ENCODE measurements around the gene EEF1AKMT3. TPM values are rescaled to one million over a fixed set of nuclear protein-coding genes. Genes with fewer than 3 reads are reported as not detected.

EEF1AKMT3 gene
- total and polyA plus RNA-seq, 2 experiments from 2014 or later, result 12.4 to 15.7 TPM

DNA sequence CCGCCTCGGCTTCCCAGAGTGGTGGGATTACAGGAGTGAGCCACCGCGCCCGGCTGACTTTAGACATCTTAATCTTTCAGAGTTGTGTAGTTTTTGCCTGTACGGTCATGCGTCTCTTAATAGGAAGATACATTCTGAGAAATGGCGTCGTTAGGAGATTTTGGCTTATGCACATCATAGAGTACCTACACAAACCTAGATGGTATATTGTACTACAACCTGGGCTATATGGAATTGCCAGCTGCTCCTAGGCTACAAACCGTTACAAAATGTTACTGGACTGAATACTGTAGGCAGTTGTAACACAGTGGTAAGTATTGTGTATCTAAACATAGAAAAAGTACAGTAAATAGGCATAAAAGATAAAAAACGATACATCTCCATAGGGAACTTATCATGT lies 11.4 kb downstream of the EEF1AKMT3 start:
- Histone ChIP-seq H3K79me2 (ENCODE audit: insufficient read depth) (peaks cover 54% of the 10 kb centered on the region), H3K9me2 (ENCODE audit: insufficient read depth) (no peaks in the 10 kb centered on the region), H3F3A (ENCODE audit: insufficient read depth) (peaks cover 17% of the 10 kb centered on the region), H2AFZ (no peak overlapping the region), H3K4me1 (ENCODE audit: insufficient read depth) (peaks cover 3% of the 10 kb centered on the region; the same call in 1 of the 2 replicates), H3K4me2 (ENCODE audit: unreplicated experiment) (peak overlapping the region; percentile 93), H4K20me1 (ENCODE audit: insufficient read depth) (no peaks in the 10 kb centered on the region), H3K4me3 (peak overlapping the region; percentile 98; the same call in 1 of the 2 replicates), H3K9ac (no peak overlapping the region; the same call in 1 of the 2 replicates), H3K27me3 (replicated peaks; ENCODE audit: insufficient read depth) (no peaks in the 10 kb centered on the region), H3K9me3 (ENCODE audit: low read depth) (no peaks in the 10 kb centered on the region), H3K36me3 (ENCODE audit: low read depth) (peaks cover 25% of the 10 kb centered on the region), H3K27ac (no peak overlapping the region)
- in situ Hi-C loops (cut with MboI), result no loop called here
- no peak for DNase-seq
- TF ChIP-seq EZH2 (IDR thresholded peaks at IDR 0.05; ENCODE audit: insufficient read depth, poor library complexity, severe bottlenecking), result no peak
- TF ChIP-seq EZH2phosphoT487 (IDR thresholded peaks at IDR 0.05; ENCODE audit: insufficient read depth, low read depth), result no peak
- 94% methylated on average over 11 of the region's 11 CpGs for WGBS, 2 experiments (ENCODE audit: low coverage in 1 of 2, low lambda C conversion rate in 2 of 2, missing lambda C conversion rate in 2 of 2)

GRCh38 chr12:57793920-57794319 lies 21.5 kb downstream of the EEF1AKMT3 start:
- DNase-seq, result peak; percentile 91
- H2AFZ ChIP-seq, result no peak overlapping the region
- no peaks in the 10 kb centered on the region for H3K9me2 ChIP-seq (ENCODE audit: insufficient read depth)
- H3K9me3 ChIP-seq (ENCODE audit: low read depth), result no peaks in the 10 kb centered on the region
- H3K36me3 ChIP-seq (ENCODE audit: low read depth), result peaks cover 50% of the 10 kb centered on the region
- TF ChIP-seq EZH2 (IDR thresholded peaks at IDR 0.05; ENCODE audit: insufficient read depth, poor library complexity, severe bottlenecking), result no peak
- TF ChIP-seq EZH2phosphoT487 (IDR thresholded peaks at IDR 0.05; ENCODE audit: insufficient read depth, low read depth), result no peak
- peak overlapping the region; percentile 63 for H3K9ac ChIP-seq
- peak overlapping the region; percentile 88 for H3K27ac ChIP-seq
- H3K4me1 ChIP-seq (ENCODE audit: insufficient read depth), result peaks cover 23% of the 10 kb centered on the region
- peaks cover 56% of the 10 kb centered on the region for H3F3A ChIP-seq (ENCODE audit: insufficient read depth)
- no peaks in the 10 kb centered on the region for H3K27me3 ChIP-seq (replicated peaks; ENCODE audit: insufficient read depth)
- peak overlapping the region; percentile 61 for H3K4me2 ChIP-seq (ENCODE audit: unreplicated experiment)
- H4K20me1 ChIP-seq (ENCODE audit: insufficient read depth), result no peaks in the 10 kb centered on the region
- H3K79me2 ChIP-seq (ENCODE audit: insufficient read depth), result peaks cover 32% of the 10 kb centered on the region
- in situ Hi-C loops (cut with MboI), result no loop called here
- 0% methylated on average over 1 of the region's 1 CpG for WGBS, 2 experiments (ENCODE audit: low coverage in 1 of 2, low lambda C conversion rate in 2 of 2, missing lambda C conversion rate in 2 of 2)
- H3K4me3 ChIP-seq, result peak overlapping the region; percentile 40

GRCh38 chr12:57795354-57795753 lies 22.9 kb downstream of the EEF1AKMT3 start:
- Histone ChIP-seq H3K79me2 (ENCODE audit: insufficient read depth) (peaks cover 21% of the 10 kb centered on the region), H2AFZ (no peak overlapping the region), H3K27me3 (replicated peaks; ENCODE audit: insufficient read depth) (no peaks in the 10 kb centered on the region), H4K20me1 (ENCODE audit: insufficient read depth) (no peaks in the 10 kb centered on the region), H3K36me3 (ENCODE audit: low read depth) (peaks cover 65% of the 10 kb centered on the region), H3K27ac (peak overlapping the region; percentile 54), H3K9me3 (ENCODE audit: low read depth) (no peaks in the 10 kb centered on the region), H3K4me3 (no peak overlapping the region), H3K4me2 (ENCODE audit: unreplicated experiment) (peak overlapping the region; percentile 15), H3K4me1 (ENCODE audit: insufficient read depth) (peaks cover 23% of the 10 kb centered on the region), H3F3A (ENCODE audit: insufficient read depth) (peaks cover 68% of the 10 kb centered on the region), H3K9ac (0 out of 2 replicates have a peak overlapping the region, but pooled peaks have one; percentile 23), H3K9me2 (ENCODE audit: insufficient read depth) (no peaks in the 10 kb centered on the region)
- WGBS, 2 experiments (ENCODE audit: low coverage in 1 of 2, low lambda C conversion rate in 2 of 2, missing lambda C conversion rate in 2 of 2), result 85 to 87% methylated on average over 6 of the region's 6 CpGs
- no peak for TF ChIP-seq EZH2 (IDR thresholded peaks at IDR 0.05; ENCODE audit: insufficient read depth, poor library complexity, severe bottlenecking)
- no peak for TF ChIP-seq EZH2phosphoT487 (IDR thresholded peaks at IDR 0.05; ENCODE audit: insufficient read depth, low read depth)
- in situ Hi-C loops (cut with MboI), result no loop called here
- peak; percentile 73 for DNase-seq

GRCh38 chr12:57796996-57797395 lies 24.6 kb downstream of the EEF1AKMT3 start:
- H3K9me2 ChIP-seq (ENCODE audit: insufficient read depth), result no peaks in the 10 kb centered on the region
- no peaks in the 10 kb centered on the region for H3K9me3 ChIP-seq (ENCODE audit: low read depth)
- H3F3A ChIP-seq (ENCODE audit: insufficient read depth), result peaks cover 65% of the 10 kb centered on the region
- in situ Hi-C loops (cut with MboI), result no loop called here
- no peak overlapping the region for H3K27ac ChIP-seq
- peaks cover 23% of the 10 kb centered on the region for H3K4me1 ChIP-seq (ENCODE audit: insufficient read depth)
- 94 to 96% methylated on average over 1 of the region's 1 CpG for WGBS, 2 experiments (ENCODE audit: low coverage in 1 of 2, low lambda C conversion rate in 2 of 2, missing lambda C conversion rate in 2 of 2)
- no peak overlapping the region for H3K4me2 ChIP-seq (ENCODE audit: unreplicated experiment)
- H3K4me3 ChIP-seq, result no peak overlapping the region
- H3K9ac ChIP-seq, result no peak overlapping the region
- TF ChIP-seq EZH2phosphoT487 (IDR thresholded peaks at IDR 0.05; ENCODE audit: insufficient read depth, low read depth) (no peak), EZH2 (IDR thresholded peaks at IDR 0.05; ENCODE audit: insufficient read depth, poor library complexity, severe bottlenecking) (no peak)
- no peaks in the 10 kb centered on the region for H4K20me1 ChIP-seq (ENCODE audit: insufficient read depth)
- DNase-seq, result no peak
- no peaks in the 10 kb centered on the region for H3K27me3 ChIP-seq (replicated peaks; ENCODE audit: insufficient read depth)
- H3K79me2 ChIP-seq (ENCODE audit: insufficient read depth), result peaks cover 18% of the 10 kb centered on the region
- H2AFZ ChIP-seq, result no peak overlapping the region
- H3K36me3 ChIP-seq (ENCODE audit: low read depth), result peaks cover 68% of the 10 kb centered on the region
